Cardiac muscle cell (in vitro differentiated cells and primary cell): ENCODE results near the gene MAGEA3. TPM values are rescaled to one million over a fixed set of nuclear protein-coding genes. Genes with fewer than 3 reads are reported as not detected.

ENCODE experiments used
- DNase-seq, 2 donors: peaks; one replicate each; pipeline versions ENCODE4 v3.0.0 to v3.0.0-alpha.2; 2010 to 2017; ENCODE audit warnings: low read depth in 1 of 2, low spot score in 1 of 2
- H3K27ac ChIP-seq: fragments of 200-600 bp; sonication (generic); 2 replicates; pipeline ENCODE4 v1.5.1; 2016
- H3K27me3 ChIP-seq: fragments of 200-600 bp; sonication (generic); 2 replicates; pipeline ENCODE4 v1.6.0; 2016; ENCODE audit warnings: control low read depth
- H3K36me3 ChIP-seq: fragments of 200-600 bp; sonication (generic); 2 replicates; pipeline ENCODE4 v1.5.1; 2016; ENCODE audit warnings: control low read depth
- H3K4me1 ChIP-seq: fragments of 200-600 bp; sonication (generic); 2 replicates; pipeline ENCODE4 v1.8.1; 2017; ENCODE audit warnings: low read depth, mild to moderate bottlenecking, mixed run types
- H3K4me3 ChIP-seq: fragments of 200-600 bp; sonication (generic); 2 replicates; pipeline ENCODE4 v1.5.1; 2016; ENCODE audit warnings: mild to moderate bottlenecking
- H3K9me3 ChIP-seq: fragments of 200-600 bp; sonication (generic); 2 replicates; pipeline ENCODE4 v1.5.1; 2017; ENCODE audit warnings: low read depth, mild to moderate bottlenecking, control low read depth
- CTCF ChIP-seq: IDR thresholded peaks from 2 replicates; pipeline ENCODE4 v1.5.1; 2012; ENCODE audit warnings: low read depth, mild to moderate bottlenecking, low read length
- polyA plus RNA-seq: library from polyadenylated mRNA; unstranded; fragments of >200 nt; fragmentation: Nextera tagmentation; extraction: Ambion mirVana; gene quantifications from 2 replicates; pipeline ENCODE4 v1.2.1, GENCODE V29; 2016
- total RNA-seq: library from RNA; depleted of rRNA; stranded (reverse); fragments of >200 nt; gene quantifications from 2 replicates; pipeline ENCODE4 v1.2.3, GENCODE V29; 2016

MAGEA3 gene
- total and polyA plus RNA-seq, 2 experiments from 2014 or later, result not detected

GRCh38 chrX:152738560-152738959, 40.0 kb downstream of the MAGEA3 start:
- Histone ChIP-seq H3K36me3 (no peaks in the 10 kb centered on the region), H3K27me3 (no peaks in the 10 kb centered on the region), H3K9me3 (no peaks in the 10 kb centered on the region), H3K4me1 (no peaks in the 10 kb centered on the region), H3K27ac (no peak overlapping the region), H3K4me3 (no peak overlapping the region)
- TF ChIP-seq CTCF, result no peak
- DNase-seq, result no peak

Other genes with a start within 250 kb of the MAGEA3 start
- gene GABRA3, start 247.5 kb upstream of the MAGEA3 start, total RNA-seq, result not detected in 2 replicates
- gene GABRA3, start 247.5 kb upstream of the MAGEA3 start, polyA plus RNA-seq, result not detected in 2 replicates
- 0.03 TPM in 1 of 2 replicates, not detected in the other for gene GABRQ, start 60.9 kb upstream of the MAGEA3 start, total RNA-seq
- not detected in 2 replicates for gene GABRQ, start 60.9 kb upstream of the MAGEA3 start, polyA plus RNA-seq
- gene CSAG2, start 10.5 kb downstream of the MAGEA3 start, total RNA-seq, result not detected in 2 replicates
- gene CSAG2, start 10.5 kb downstream of the MAGEA3 start, polyA plus RNA-seq, result not detected in 2 replicates
- not detected in 2 replicates for gene MAGEA2B, start 15.8 kb downstream of the MAGEA3 start, total RNA-seq
- gene MAGEA2B, start 15.8 kb downstream of the MAGEA3 start, polyA plus RNA-seq, result 0.29 TPM in 1 of 2 replicates, not detected in the other
- gene CSAG1, start 34.9 kb downstream of the MAGEA3 start, total RNA-seq, result not detected in 2 replicates
- gene CSAG1, start 34.9 kb downstream of the MAGEA3 start, polyA plus RNA-seq, result not detected in 2 replicates
- not detected in 2 replicates for gene MAGEA12, start 35.0 kb downstream of the MAGEA3 start, total RNA-seq
- gene MAGEA12, start 35.0 kb downstream of the MAGEA3 start, polyA plus RNA-seq, result not detected in 2 replicates
- 0.14 TPM in 1 of 2 replicates, not detected in the other for gene MAGEA2, start 55.0 kb downstream of the MAGEA3 start, total RNA-seq
- 0.82 TPM in 1 of 2 replicates, not detected in the other for gene MAGEA2, start 55.0 kb downstream of the MAGEA3 start, polyA plus RNA-seq
- gene CSAG3, start 60.4 kb downstream of the MAGEA3 start, total RNA-seq, result not detected in 2 replicates
- not detected in 2 replicates for gene CSAG3, start 60.4 kb downstream of the MAGEA3 start, polyA plus RNA-seq
- not detected in 2 replicates for gene MAGEA6, start 70.9 kb downstream of the MAGEA3 start, total RNA-seq
- not detected in 2 replicates for gene MAGEA6, start 70.9 kb downstream of the MAGEA3 start, polyA plus RNA-seq
- 53.8 and 62.5 TPM in 2 replicates for gene CETN2, start 132.0 kb downstream of the MAGEA3 start, total RNA-seq
- 81.8 and 88.6 TPM in 2 replicates for gene CETN2, start 132.0 kb downstream of the MAGEA3 start, polyA plus RNA-seq
- 14.6 and 33.7 TPM in 2 replicates for gene NSDHL, start 132.3 kb downstream of the MAGEA3 start, total RNA-seq
- 40.6 and 69.6 TPM in 2 replicates for gene NSDHL, start 132.3 kb downstream of the MAGEA3 start, polyA plus RNA-seq
- gene ZNF185, start 199.3 kb downstream of the MAGEA3 start, total RNA-seq, result 10.3 and 11.7 TPM in 2 replicates
- 9.2 and 10.8 TPM in 2 replicates for gene ZNF185, start 199.3 kb downstream of the MAGEA3 start, polyA plus RNA-seq